NCI-H345 treated with DMSO at 0.1 percent for 48 hours (cell line): ENCODE data around the gene GRK4.
A peak's percentile ranks its signal among the peaks of the same experiment; 100 is the strongest.

Source experiments
- DNase-seq: peaks from one replicate; lab custom pipeline; 2025; ENCODE audit not compliant: unreplicated experiment; lab: John Stamatoyannopoulos, UW

The GRK4 gene

GRCh38 chr4:3067473-3068001 is 104.2 kb downstream of the GRK4 start:
- no peak for DNase-seq

- DNase-seq, result no peak
Measured at GRCh38 chr4:3069661-3070199, 106.4 kb downstream of the GRK4 start.

- DNase-seq, result no peak
Measured at GRCh38 chr4:3070709-3071500, 107.5 kb downstream of the GRK4 start.

GRCh38 chr4:3071811-3072210 is 108.4 kb downstream of the GRK4 start:
- no peak for DNase-seq

GRCh38 chr4:3073158-3074077 is 110.0 kb downstream of the GRK4 start:
- DNase-seq, result no peak

- DNase-seq, result peak; percentile 67
Measured at GRCh38 chr4:3074078-3074845, 110.9 kb downstream of the GRK4 start, which contains the start of the genes HTT and HTT-AS. Gene HTT, plus strand, starts transcription at chr4:3074681. Its CDS starts 145 bp downstream, at chr4:3074826. Gene HTT-AS, minus strand, starts transcription at chr4:3074538.

- peak; percentile 8 for DNase-seq
Measured at GRCh38 chr4:3074846-3075651, 111.7 kb downstream of the GRK4 start.

- DNase-seq, result no peak
Measured at GRCh38 chr4:3075652-3075981, 112.2 kb downstream of the GRK4 start.

- no peak for DNase-seq
Measured at GRCh38 chr4:3077796-3078195, 114.4 kb downstream of the GRK4 start.

GRCh38 chr4:3079694-3080123 is 116.3 kb downstream of the GRK4 start:
- no peak for DNase-seq

- no peak for DNase-seq
Measured at GRCh38 chr4:3082925-3083515, 119.6 kb downstream of the GRK4 start.

- DNase-seq, result no peak
Measured at GRCh38 chr4:3083732-3084131, 120.4 kb downstream of the GRK4 start.

GRCh38 chr4:3085948-3086670 is 122.7 kb downstream of the GRK4 start:
- DNase-seq, result no peak

- DNase-seq, result no peak
Measured at GRCh38 chr4:3087115-3087797, 123.9 kb downstream of the GRK4 start.
